CD4-positive, alpha-beta T cell treated with Interleukin-4 for 4 hours (primary cell): Measurements from ENCODE around the gene CLEC2D.
"Not testable (repeated sequence)": the region's sequence is repeated elsewhere in the genome, so short reads cannot be mapped to it uniquely, and the experiment has no call there.

Experiments
- DNase-seq: peaks from one replicate; pipeline ENCODE4 v3.0.0-alpha.2; 2020

The CLEC2D gene

DNA sequence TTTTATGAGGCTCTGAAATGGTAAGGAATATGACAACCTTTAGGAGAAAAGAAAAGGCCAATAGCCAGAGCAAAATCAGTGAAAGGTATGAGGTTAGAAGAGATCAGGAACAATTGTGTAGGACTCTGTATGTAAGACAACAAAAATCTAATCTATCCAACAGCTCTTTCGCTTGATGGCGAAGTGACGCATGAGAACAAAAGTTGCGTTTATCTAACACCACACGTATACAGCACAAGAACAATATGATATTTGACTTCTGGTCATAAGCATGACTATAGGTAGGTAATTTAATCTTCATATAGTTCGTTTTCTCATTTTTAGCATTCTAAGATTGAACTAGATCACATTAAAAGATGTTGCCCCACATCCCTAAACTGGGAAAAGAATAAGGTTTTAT is 61.9 kb downstream of the CLEC2D start:
- DNase-seq, result no peak

DNA sequence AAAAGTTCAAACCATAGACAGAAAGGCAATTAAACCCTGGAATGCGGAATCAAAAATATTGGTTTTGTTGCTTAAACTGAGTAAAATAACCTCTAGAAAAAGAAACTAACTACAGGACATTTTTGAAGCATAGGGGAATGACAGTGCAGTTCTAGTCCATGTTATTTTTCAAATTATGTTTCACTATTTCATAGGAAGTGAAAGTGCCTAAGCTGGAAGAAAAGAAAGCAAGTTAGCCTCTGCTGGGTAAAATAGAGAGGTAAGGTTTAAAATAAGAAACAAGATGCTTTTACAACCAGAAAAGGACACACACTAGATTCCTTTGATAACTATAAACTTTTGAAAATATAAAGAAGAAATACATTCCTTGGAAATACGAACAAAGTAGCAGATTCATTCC is 62.3 kb downstream of the CLEC2D start:
- no peak for DNase-seq

DNA sequence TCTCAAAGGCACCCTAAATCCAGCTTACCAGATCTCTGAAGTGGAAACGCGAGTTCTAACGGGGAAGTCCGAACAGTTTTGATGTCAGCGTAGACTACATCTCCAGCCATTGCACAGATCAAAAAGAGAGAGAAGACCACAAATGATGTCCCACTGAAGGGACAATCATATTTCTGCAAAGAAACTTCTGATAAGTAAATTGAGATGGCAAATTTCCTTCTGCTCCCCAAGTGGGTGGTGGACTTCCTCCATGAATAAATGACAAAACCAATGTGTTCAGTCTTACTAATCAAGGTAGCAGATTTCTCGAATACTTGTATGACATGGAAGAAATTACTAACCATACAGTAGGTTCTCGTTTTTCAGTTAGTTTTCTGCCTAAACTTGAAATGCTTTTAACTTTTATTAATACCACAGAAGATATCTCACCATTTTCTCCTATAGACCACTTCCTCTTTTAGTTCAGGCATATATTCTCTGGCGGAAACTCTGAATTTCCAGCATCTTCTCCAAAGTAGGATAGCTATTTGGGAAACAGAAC is 63.5 kb downstream of the CLEC2D start, which contains the start of gene CLECL1:
TSS of gene CLECL1 (minus strand) at position 177 of the 541 bp plus-strand sequence.
- DNase-seq, result peak; percentile 28

DNA sequence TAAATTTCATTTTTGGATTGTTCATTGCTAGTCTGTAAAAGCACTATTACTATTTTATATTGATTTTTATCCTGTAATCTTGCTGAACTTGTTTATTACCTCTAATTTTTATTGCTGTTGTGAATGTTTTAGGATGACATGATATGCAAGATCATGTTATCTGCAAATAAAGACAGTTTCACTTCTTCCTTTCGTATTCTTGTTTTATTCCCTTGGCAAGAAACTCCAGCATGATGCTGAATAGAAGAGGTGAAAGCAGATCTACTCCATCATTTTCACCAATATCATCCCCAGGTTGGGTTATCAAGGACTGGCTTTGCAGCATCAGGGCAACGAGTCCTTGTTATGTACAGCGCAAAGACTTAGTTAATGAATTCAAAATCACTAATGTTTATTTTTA is 66.1 kb downstream of the CLEC2D start:
- no peak for DNase-seq

DNA sequence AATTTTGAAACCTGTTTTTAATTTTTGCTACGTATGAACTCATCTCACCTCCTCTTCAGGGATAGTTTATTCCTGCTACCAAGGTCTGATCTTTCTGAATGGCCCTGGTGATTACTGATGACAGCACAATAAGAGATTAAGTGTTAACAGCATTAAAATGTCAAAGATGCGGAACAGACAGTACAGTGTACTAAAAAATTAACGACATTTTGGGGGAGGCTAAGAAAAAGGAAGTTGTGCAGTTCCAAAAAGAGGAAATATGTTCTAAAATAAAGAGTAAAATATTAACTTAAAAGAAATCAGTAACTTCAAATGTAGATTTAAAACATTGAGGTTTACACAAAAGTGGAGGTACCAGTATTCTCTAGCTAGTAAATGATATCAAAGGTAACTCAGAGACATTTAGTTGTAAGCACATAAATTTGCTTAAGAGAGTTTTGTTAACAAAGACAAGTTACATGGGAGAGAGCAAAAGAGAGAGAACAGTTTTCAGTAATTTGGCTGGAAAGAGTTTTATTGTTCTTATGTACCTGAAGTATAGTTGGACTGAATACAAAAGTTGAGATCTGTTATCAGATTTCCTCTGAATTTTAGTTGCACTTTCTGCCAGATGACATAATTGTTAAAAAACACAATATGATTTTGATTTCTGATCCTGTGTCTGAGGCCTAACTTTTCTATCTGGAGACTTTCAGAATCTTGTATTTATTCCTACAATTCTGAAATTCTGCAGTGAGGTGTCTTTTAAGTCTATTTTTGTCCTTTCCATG is 67.6 kb downstream of the CLEC2D start:
- peak; percentile 69 for DNase-seq

DNA sequence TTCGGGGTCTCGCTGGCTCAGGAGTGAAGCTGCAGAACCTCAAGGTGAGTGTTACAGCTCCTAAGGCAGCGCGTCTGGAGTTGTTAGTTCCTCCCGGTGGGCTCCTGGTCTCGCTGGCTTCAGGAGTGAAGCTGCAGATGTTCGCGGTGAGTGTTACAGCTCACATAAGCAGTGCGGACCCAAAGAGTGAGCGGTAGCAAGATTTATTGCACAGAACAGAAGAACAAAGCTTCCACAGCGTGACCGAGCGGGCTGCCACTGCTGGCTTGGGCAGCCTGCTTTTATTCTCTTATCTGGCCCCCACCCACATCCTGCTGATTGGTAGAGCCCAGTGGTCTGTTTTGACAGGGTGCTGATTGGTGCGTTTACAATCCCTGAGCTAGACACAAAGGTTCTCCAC is 69.4 kb downstream of the CLEC2D start:
- DNase-seq, result not testable (repeated sequence)

DNA sequence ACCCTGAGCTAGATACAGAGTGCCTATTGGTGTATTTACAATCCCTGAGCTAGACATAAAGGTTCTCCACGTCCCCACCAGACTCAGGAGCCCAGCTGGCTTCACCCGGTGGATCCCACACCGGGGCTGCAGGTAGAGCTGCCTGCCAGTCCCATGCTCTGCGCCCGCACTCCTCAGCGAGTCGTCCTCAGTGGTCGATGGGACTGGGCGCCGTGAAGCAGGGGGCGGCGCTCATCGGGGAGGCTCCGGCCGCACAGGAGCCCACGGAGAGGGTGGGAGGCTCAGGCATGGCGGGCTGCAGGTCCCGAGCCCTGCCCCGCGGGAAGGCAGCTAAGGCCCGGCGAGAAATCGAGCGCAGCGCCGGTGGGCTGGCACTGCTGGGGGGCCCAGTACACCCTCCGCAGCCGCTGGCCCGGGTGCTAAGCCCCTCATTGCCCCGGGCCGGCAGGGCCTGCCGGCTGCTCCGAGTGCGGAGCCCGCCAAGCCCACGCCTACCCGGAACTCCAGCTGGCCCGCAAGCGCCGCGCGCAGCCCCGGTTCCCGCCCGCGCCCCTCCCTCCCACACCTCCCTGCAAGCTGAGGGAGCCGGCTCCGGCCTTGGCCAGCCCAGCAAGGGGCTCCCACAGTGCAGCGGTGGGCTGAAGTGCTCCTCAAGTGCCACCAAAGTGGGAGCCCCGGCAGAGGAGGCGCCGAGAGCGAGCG is 70.0 kb downstream of the CLEC2D start:
- DNase-seq, result not testable (repeated sequence)

DNA sequence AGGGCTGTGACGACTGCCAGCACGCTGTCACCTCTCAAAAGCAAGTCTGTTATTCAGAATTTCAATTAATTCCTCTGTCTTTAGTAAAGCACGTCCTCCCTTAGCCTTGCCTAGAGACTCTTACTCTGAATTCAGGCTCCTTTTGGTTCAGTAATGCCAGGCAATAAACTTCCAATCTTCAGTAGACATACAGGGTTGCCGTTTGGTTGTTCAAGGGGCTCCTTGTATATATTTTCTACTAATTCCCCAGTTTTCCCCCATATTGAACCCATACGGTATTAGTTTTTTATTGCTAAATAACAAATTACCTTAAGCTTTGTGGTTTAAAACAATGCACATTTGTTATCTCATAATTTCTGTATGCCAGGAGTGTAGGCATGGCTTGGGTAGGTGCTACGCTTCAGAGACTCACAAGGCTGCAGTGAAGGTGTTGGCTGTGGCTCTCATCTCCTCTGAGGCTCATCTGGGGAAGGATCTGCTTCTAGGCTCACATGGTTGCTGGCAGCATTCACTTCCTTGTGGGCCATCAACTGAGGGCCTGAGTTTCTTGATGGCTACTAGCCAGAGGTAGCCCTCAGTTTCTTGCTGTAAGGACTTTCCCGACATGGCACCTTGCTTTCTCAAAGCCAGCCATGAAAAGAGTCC is 70.7 kb downstream of the CLEC2D start:
- peak; percentile 58 for DNase-seq

DNA sequence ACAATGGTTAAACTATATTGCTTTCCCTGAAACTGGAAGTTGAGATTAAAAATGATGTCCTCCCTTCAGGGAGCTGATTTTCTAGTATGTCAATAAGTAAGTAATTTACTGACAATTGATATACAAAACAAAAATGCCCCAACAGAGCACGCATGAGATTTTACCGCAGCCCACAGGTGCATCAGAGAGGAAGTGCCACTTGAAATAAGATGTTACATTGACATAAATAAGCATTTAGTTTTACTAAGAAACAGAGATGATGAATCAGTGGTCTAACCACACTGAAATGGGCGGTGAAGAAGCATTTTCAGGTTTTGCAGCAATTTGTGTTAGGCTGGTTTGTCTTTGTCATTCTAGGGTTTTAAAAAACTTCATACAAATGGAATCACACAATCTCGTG is 72.2 kb downstream of the CLEC2D start:
- peak; percentile 93 for DNase-seq

DNA sequence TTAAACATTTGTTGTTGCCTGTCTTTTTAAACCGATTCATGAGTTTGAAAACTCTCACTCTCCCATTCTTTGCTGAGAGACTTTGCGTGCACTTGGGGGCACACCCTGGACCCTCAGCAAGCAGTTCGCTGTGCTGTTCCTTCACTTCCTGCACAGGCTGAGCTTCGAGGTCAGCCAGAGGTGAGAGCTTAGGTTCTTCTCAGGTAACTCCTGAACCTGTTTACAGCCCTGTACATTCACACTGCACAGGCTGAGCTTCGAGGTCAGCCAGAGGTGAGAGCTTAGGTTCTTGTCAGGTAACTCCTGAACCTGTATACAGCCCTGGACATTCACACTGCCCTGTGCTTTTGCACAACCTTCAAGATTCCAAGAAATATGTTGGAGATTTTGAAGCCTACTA is 73.1 kb downstream of the CLEC2D start:
- DNase-seq, result peak; percentile 51

DNA sequence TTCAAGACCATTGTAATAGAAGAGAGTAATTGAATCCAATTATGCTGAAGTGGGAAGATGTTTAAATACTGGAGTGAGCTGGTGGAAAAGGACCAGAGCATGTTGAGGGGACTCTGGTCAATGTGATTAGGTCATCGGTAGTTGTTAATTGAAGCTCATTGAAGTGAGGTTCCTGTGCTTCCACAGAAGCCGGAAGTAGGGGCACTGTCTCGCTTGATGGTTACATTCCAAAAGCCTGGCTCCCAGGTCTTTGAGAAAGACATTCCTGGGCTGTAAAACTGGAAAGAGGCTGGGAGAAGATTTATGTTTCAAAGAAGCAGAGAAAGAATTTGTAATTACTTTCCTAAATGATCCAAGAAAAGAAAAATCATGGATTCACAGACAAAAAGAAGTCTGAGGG is 75.7 kb downstream of the CLEC2D start:
- no peak for DNase-seq
